GM12865 (cell line): ENCODE results near the gene TOMM7.
"Not testable (repeated sequence)": the region's sequence is repeated elsewhere in the genome, so short reads cannot be mapped to it uniquely, and the experiment has no call there.

Source experiments
- DNase-seq: peaks from one replicate; pipeline ENCODE4 v3.0.0; 2010; ENCODE audit warnings: low read depth
- H3K4me3 ChIP-seq: 2 replicates; pipeline ENCODE4 v1.5.1; 2011; ENCODE audit warnings: mild to moderate bottlenecking, low read depth, low read length, control low read depth
- TF ChIP-seq, protein P1 (sequence below): IDR thresholded peaks from 2 replicates; pipeline ENCODE4 v1.5.1; 2011; ENCODE audit warnings: low read length, control low read depth, low read depth, inconsistent platforms; ENCODE audit not compliant: insufficient read depth; ENCODE audit errors: missing control alignments

Gene TOMM7

DNA sequence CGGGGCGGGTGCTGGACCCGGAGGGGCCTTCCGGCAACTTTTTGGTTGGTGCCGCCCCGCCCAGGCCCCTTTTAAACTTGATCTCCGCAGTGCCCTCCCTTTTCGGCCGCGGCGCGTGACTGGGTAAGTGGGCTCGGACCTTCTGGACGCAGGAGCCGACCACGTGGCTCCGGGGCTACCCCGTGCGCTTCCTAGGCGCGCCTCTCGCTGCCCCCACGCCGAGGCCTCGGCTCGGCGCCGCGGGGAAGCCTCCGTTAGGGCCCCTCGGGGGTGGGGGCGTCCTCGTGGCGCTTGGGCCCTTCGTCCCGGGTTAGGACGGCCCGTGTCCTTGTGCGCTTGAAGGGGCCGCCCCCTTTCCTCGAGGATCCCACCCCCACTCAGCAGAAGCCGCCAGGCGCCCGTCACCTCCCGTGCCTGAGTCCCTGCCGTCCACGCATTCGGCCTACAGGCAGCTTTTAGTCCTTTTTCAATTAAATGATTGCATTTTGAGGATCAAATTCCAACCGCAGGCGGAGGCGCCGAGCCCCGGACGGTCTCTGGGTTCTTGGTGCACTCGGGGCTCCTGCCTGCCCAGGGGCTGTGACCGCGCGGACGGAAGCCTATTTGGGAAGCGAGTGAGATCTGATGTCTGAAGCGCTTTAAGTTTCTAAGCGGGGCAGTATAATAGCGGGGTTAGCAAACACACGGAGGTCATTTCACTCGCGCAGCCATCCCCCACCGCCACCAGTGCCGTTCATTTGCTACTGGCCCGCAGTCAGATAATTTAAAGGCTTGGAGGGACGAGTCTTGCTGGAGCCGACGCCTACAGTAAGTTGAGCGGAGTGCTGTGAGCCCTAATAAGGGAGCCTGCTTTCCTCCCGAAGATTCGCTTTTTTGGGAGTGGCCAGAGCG, 31.8 kb upstream of the TOMM7 start:
- H3K4me3 ChIP-seq, result peak overlapping the region; percentile 69
- TF ChIP-seq, protein P1, sequence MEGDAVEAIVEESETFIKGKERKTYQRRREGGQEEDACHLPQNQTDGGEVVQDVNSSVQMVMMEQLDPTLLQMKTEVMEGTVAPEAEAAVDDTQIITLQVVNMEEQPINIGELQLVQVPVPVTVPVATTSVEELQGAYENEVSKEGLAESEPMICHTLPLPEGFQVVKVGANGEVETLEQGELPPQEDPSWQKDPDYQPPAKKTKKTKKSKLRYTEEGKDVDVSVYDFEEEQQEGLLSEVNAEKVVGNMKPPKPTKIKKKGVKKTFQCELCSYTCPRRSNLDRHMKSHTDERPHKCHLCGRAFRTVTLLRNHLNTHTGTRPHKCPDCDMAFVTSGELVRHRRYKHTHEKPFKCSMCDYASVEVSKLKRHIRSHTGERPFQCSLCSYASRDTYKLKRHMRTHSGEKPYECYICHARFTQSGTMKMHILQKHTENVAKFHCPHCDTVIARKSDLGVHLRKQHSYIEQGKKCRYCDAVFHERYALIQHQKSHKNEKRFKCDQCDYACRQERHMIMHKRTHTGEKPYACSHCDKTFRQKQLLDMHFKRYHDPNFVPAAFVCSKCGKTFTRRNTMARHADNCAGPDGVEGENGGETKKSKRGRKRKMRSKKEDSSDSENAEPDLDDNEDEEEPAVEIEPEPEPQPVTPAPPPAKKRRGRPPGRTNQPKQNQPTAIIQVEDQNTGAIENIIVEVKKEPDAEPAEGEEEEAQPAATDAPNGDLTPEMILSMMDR, result no peak
- DNase-seq, result peak; percentile 96

- TF ChIP-seq, protein P1, result peak; percentile 69
- H3K4me3 ChIP-seq, result peak overlapping the region; percentile 69
- peak; percentile 80 for DNase-seq
Measured at GRCh38 chr7:22853674-22854157, 31.1 kb upstream of the TOMM7 start.

- TF ChIP-seq, protein P1, result no peak
- H3K4me3 ChIP-seq, result no peak overlapping the region
- DNase-seq, result no peak
Measured at GRCh38 chr7:22853138-22853537, 30.5 kb upstream of the TOMM7 start.

GRCh38 chr7:22851145-22851544, 28.5 kb upstream of the TOMM7 start:
- TF ChIP-seq, protein P1, result no peak
- no peak for DNase-seq
- H3K4me3 ChIP-seq, result no peak overlapping the region

DNA sequence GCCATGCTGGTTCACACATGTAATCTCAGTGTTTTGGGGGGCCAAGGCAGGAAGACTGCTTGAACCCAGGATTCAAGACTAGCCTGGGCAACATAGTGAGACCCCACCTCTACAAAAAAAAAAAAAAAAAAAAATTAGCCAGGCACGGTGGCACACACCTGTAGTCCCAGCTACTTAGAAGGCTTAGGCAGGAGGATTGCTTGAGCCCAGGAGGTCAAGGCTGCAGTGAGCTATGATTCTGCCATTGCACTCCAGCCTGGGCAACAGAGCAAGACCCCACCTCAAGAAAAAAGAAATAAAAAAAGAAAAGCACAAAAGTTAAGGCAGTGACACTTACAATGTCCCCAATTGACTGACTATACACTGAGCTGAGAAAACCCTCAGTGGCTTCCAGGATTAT, 27.7 kb upstream of the TOMM7 start:
- not testable (repeated sequence) for DNase-seq, H3K4me3 ChIP-seq

DNA sequence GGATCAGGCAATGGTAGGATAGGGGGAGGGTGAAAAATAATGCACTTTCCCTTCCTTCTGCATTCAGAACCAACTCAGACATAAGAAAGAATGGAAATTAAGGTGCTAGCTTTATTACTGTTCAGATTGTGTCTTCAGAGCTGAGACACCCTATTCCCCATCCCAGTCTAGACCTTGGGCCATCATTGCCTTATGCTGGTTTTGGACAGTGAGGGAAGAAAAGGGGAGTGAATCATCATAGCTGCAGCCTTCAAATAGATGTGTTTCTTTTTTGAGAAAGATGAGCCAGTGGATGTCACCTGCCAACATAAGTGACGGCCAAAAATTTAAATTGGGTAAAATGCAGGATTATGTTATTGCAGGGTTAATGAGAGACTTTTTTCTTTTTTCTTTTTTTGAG, 27.0 kb upstream of the TOMM7 start:
- H3K4me3 ChIP-seq, result no peak overlapping the region
- TF ChIP-seq, protein P1, result no peak
- no peak for DNase-seq

DNA sequence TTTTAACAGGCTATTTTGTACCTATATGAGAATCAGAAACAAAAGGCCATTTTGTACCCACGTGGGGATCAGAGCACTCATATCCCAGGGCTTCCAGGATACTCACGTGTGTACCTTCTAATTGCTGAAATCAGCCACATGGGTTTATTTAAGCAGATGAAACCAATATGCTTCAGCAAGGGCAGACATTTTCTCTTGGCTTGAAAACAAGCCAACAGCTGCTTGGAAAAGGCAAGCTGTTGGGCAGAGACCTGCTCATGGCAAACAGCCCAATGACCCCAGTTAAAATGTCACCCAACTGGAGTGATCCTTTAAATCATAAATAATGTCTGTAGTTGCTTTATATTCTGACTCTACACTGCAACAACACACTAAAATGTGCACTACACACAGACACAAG, 26.5 kb upstream of the TOMM7 start:
- no peak for DNase-seq

More for the DNA sequence above, 26.5 kb upstream of the TOMM7 start:
- TF ChIP-seq, protein P1, result no peak
- no peak overlapping the region for H3K4me3 ChIP-seq
